Liver (tissue), 3 donors: Measurements from ENCODE around the gene PCDHB14.

ENCODE experiments used
- CTCF ChIP-seq: fragments of 150-350 bp; IDR thresholded peaks from 2 replicates; pipeline ENCODE4 v1.5.1; 2017; ENCODE audit warnings: improper control_type of control experiment, low read depth, low read length; ENCODE audit not compliant: missing input control
- FOXA1 ChIP-seq: IDR thresholded peaks from 2 replicates; pipeline ENCODE4 v1.6.1; 2016; ENCODE audit warnings: antibody characterized with exemption
- HNF4A ChIP-seq, 2 donors: conservative IDR thresholded peaks; 2 replicates each; pipeline ENCODE4 v1.6.1; 2016; ENCODE audit warnings: antibody characterized with exemption in 2 of 2, mild to moderate bottlenecking in 2 of 2
- SP1 ChIP-seq: IDR thresholded peaks from 2 replicates; pipeline ENCODE4 v1.6.1; 2018; ENCODE audit warnings: antibody characterized with exemption, mild to moderate bottlenecking
- TAF1 ChIP-seq: conservative IDR thresholded peaks from 2 replicates; pipeline ENCODE4 v1.6.1; 2016; ENCODE audit warnings: antibody characterized with exemption, mild to moderate bottlenecking
- donor health status: healthy.
- donor health status: healthy.

DNA sequence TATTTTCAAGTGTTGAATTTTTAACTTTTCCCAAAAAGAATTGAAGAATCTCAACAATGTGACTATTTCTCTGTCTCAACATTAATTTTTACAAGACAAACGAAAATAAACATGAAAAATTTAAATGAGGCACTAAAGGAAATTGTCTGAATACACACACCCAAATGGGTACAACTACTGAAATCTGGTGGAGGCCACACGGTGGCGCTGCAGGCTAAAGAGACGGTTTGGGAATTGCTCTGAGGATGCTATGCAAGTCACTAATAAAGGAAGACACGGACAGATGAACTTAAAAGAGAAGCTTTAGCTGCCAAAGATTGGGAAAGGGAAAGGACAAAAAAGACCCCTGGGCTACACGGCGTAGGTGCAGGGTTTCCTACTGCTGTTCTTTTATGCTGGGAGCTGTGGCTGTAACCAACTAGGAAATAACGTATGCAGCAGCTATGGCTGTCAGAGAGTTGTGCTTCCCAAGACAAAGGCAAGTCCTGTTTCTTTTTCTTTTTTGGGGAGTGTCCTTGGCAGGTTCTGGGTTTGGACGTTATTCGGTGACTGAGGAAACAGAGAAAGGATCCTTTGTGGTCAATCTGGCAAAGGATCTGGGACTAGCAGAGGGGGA, 30.9 kb upstream of the PCDHB14 start, which contains the start of gene PCDHB10:
- TF ChIP-seq CTCF (peak; percentile 12), SP1 (no peak), FOXA1 (no peak), TAF1 (no peak), HNF4A (conservative IDR thresholded peaks at IDR 0.05) (no peak)
